ENCODE data around the gene PRCP.

The PRCP gene

DNA sequence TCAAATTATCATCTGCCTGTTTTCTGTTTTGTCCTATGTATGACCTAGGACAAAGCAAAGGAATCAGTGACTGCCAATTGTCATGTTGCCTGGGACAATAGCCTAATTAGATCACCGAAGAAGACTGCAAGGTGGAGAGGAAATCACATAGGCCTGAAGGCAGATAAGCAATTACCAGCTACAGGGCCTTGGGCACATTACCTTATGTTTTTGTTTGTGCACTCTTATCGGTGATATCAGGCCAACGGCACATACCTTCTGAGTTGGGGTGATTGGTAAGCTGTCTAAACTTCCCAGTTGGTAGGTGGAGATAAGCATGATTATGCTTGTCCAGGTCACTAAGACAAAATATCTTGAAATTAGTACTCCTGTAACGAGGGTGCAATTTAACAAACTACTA is 108.5 kb downstream of the PRCP start:
- Histone ChIP-seq H3K9me3 (ENCODE audit: control insufficient read depth in 1 of 2, low read length in 2 of 2) (no peaks in the 10 kb centered on the region), H3K36me3 (ENCODE audit: control insufficient read depth in 1 of 2, insufficient read depth in 2 of 2, low read length in 2 of 2) (no peaks in the 10 kb centered on the region), H3K4me3 (ENCODE audit: low read depth in 1 of 2, low read length in 2 of 2) (no peak overlapping the region), H3K9ac (ENCODE audit: low read depth in 1 of 2, low read length in 2 of 2) (no peak overlapping the region), H3K4me1 (ENCODE audit: control insufficient read depth in 1 of 2, insufficient read depth in 2 of 2, low read length in 2 of 2) (no peaks in the 10 kb centered on the region), H3K27ac (ENCODE audit: low read depth, low read length) (no peak overlapping the region), H3K27me3 (ENCODE audit: control insufficient read depth in 1 of 2, insufficient read depth in 2 of 2, low read length in 2 of 2) (no peaks in the 10 kb centered on the region)

DNA sequence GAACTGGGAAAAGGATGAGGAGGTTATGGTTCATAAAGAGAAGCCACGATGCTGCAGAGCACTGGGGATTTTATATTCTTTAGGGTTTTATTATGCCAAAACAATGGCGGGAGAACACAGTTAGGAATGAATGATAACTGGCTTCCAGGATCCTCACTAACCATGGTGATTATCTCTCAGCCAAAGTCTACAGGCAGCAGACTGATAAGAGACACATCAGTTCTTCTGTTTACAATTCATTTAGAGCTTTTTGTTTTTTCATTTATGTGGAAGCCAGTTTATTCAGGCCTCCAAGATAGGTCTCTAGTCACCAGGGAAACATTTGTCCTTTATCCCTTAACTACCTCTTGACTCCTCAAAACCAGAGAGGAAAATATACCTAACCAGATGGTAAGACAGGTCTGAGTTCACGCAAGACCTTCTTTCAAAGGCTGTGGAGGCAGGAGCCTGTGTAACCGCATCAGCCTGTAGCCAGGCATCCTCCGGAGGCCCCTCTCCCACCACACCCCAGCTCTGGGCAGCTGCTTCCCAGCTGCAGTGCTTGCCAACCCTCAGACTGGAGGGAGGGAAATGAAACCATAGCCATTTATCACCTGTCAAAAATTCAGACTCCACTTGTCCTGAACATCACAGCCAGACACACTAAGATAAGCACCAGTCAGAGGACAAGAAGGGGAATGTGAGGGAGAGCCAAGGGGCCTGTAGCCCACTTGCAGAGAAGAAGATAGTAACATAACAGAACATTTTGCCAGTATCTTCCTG is 109.3 kb downstream of the PRCP start:
- no peak overlapping the region for H3K27ac ChIP-seq (ENCODE audit: low read depth, low read length)
- no peak overlapping the region for H3K4me3 ChIP-seq (ENCODE audit: low read depth in 1 of 2, low read length in 2 of 2)
- no peaks in the 10 kb centered on the region for H3K36me3 ChIP-seq (ENCODE audit: control insufficient read depth in 1 of 2, insufficient read depth in 2 of 2, low read length in 2 of 2)
- no peaks in the 10 kb centered on the region for H3K4me1 ChIP-seq (ENCODE audit: control insufficient read depth in 1 of 2, insufficient read depth in 2 of 2, low read length in 2 of 2)
- H3K9me3 ChIP-seq (ENCODE audit: control insufficient read depth in 1 of 2, low read length in 2 of 2), result no peaks in the 10 kb centered on the region
- no peaks in the 10 kb centered on the region for H3K27me3 ChIP-seq (ENCODE audit: control insufficient read depth in 1 of 2, insufficient read depth in 2 of 2, low read length in 2 of 2)
- no peak overlapping the region for H3K9ac ChIP-seq (ENCODE audit: low read depth in 1 of 2, low read length in 2 of 2)

DNA sequence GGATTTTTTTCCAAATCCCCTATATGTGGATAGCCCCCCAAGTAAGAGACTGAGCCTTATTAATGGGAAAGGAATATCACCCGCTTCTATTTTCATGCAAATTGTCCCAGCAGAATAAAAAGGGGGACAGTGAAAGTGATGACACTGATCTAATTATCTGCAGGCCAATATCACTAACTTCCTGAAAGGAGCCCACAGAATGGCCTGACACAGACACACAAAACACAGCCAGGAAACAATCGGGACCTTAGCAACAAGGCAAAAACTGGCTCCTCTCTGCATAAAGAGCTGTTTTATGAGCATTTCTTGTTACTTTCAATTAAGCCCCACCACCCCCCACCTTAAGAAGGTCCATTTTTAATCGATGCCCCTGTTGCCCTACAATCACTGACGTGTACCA is 112.2 kb downstream of the PRCP start:
- Histone ChIP-seq H3K27me3 (ENCODE audit: control insufficient read depth in 1 of 2, insufficient read depth in 2 of 2, low read length in 2 of 2) (no peaks in the 10 kb centered on the region), H3K9me3 (ENCODE audit: control insufficient read depth in 1 of 2, low read length in 2 of 2) (no peaks in the 10 kb centered on the region), H3K9ac (ENCODE audit: low read depth in 1 of 2, low read length in 2 of 2) (no peak overlapping the region), H3K4me3 (ENCODE audit: low read depth in 1 of 2, low read length in 2 of 2) (no peak overlapping the region), H3K27ac (ENCODE audit: low read depth, low read length) (no peak overlapping the region), H3K36me3 (ENCODE audit: control insufficient read depth in 1 of 2, insufficient read depth in 2 of 2, low read length in 2 of 2) (no peaks in the 10 kb centered on the region), H3K4me1 (ENCODE audit: control insufficient read depth in 1 of 2, insufficient read depth in 2 of 2, low read length in 2 of 2) (no peaks in the 10 kb centered on the region)

DNA sequence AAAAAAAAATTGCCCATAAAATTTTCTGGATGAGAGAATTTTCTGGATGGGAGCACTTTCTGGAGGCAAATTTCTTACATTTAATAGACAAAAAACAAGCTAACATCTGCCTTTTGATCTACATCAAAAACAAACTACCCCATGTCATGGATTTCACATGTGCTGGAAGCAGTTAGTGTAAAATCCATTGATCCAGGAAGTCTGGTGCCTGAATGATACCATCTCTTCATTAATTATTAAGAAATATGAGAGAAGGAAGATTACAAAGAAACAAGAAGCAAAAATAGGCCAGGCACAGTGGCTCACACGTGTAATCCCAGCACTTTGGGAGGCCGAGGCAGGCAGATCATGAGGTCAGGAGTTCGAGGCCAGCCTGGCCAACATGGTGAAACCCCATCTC is 113.4 kb downstream of the PRCP start:
- Histone ChIP-seq H3K9ac (ENCODE audit: low read depth in 1 of 2, low read length in 2 of 2) (no peak overlapping the region), H3K4me1 (ENCODE audit: control insufficient read depth in 1 of 2, insufficient read depth in 2 of 2, low read length in 2 of 2) (no peaks in the 10 kb centered on the region), H3K4me3 (ENCODE audit: low read depth in 1 of 2, low read length in 2 of 2) (no peak overlapping the region), H3K27me3 (ENCODE audit: control insufficient read depth in 1 of 2, insufficient read depth in 2 of 2, low read length in 2 of 2) (no peaks in the 10 kb centered on the region), H3K36me3 (ENCODE audit: control insufficient read depth in 1 of 2, insufficient read depth in 2 of 2, low read length in 2 of 2) (no peaks in the 10 kb centered on the region), H3K27ac (ENCODE audit: low read depth, low read length) (no peak overlapping the region), H3K9me3 (ENCODE audit: control insufficient read depth in 1 of 2, low read length in 2 of 2) (peaks cover 0 to 2% of the 10 kb centered on the region in 2 donors)

DNA sequence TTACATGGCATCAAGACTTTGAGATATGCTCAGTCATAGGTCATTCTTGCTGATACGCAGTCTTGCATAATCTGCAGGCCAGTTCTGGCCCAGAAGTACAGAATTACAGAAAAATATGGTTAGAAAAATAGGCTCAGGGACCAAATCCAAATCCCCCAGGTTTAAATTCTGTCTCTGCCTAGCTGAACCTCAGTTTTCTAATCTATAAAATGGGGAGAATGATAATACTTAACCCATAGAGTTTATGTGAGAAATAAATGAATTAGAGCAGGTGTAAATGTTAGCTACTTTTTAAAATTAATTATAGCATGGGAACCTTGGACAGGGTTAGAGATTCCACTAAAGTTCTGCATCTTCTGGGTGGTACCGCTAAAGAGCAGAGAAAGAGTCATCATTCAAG is 114.2 kb downstream of the PRCP start:
- Histone ChIP-seq H3K27me3 (ENCODE audit: control insufficient read depth in 1 of 2, insufficient read depth in 2 of 2, low read length in 2 of 2) (no peaks in the 10 kb centered on the region), H3K4me3 (ENCODE audit: low read depth in 1 of 2, low read length in 2 of 2) (no peak overlapping the region), H3K9me3 (ENCODE audit: control insufficient read depth in 1 of 2, low read length in 2 of 2) (peaks cover 0 to 3% of the 10 kb centered on the region in 2 donors), H3K36me3 (ENCODE audit: control insufficient read depth in 1 of 2, insufficient read depth in 2 of 2, low read length in 2 of 2) (no peaks in the 10 kb centered on the region), H3K9ac (ENCODE audit: low read depth in 1 of 2, low read length in 2 of 2) (no peak overlapping the region), H3K27ac (ENCODE audit: low read depth, low read length) (no peak overlapping the region), H3K4me1 (ENCODE audit: control insufficient read depth in 1 of 2, insufficient read depth in 2 of 2, low read length in 2 of 2) (no peaks in the 10 kb centered on the region)

DNA sequence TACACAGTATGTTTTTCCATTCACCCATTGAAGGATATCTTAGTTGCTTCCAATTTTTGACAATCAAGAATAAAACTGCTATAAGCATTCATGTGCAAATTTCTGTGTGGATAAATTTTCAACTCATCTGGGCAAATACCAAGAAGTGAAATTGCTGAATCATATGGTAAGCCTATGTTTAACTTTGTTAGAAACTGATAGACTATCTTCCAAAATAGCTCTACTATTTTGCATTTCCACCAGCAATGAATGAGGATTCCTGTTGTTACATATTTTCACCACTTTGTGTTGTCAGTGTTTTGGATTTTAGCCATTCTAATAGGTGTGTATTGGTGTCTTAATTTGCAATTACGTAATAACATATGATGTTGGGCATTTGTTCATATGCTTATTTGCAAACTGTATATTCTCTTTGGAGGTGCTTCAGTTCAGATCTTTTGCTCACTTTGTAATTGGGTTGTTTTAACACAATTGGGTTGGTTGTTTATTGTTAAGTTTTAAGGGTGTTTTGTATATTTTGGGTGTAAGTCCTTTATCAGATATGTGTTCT is 117.3 kb downstream of the PRCP start:
- H3K9me3 ChIP-seq (ENCODE audit: control insufficient read depth in 1 of 2, low read length in 2 of 2), result peaks cover 0 to 3% of the 10 kb centered on the region in 2 donors
- H3K27ac ChIP-seq (ENCODE audit: low read depth, low read length), result no peak overlapping the region
- H3K36me3 ChIP-seq (ENCODE audit: control insufficient read depth in 1 of 2, insufficient read depth in 2 of 2, low read length in 2 of 2), result no peaks in the 10 kb centered on the region
- H3K9ac ChIP-seq (ENCODE audit: low read depth in 1 of 2, low read length in 2 of 2), result no peak overlapping the region
- H3K27me3 ChIP-seq (ENCODE audit: control insufficient read depth in 1 of 2, insufficient read depth in 2 of 2, low read length in 2 of 2), result no peaks in the 10 kb centered on the region
- no peak overlapping the region for H3K4me3 ChIP-seq (ENCODE audit: low read depth in 1 of 2, low read length in 2 of 2)
- no peaks in the 10 kb centered on the region for H3K4me1 ChIP-seq (ENCODE audit: control insufficient read depth in 1 of 2, insufficient read depth in 2 of 2, low read length in 2 of 2)

DNA sequence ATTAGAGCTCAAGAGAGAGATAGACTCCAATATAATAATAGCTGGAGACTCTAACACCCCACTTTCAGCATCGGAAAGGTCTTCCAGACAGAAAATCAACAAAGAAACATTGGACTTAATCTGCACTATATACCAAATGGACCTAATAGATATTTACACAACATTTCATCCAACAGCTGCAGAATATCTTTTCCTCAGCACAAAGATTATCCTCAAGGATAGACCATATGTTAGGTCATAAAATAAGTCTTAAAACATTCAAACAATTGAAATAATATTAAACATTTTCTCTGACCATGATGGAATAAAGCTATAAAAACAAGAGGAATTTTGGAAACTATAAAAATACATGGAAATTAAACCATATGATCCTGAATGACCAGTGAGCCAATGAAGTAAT is 121.5 kb downstream of the PRCP start:
- Histone ChIP-seq H3K9ac (ENCODE audit: low read depth in 1 of 2, low read length in 2 of 2) (no peak overlapping the region), H3K27me3 (ENCODE audit: control insufficient read depth in 1 of 2, insufficient read depth in 2 of 2, low read length in 2 of 2) (no peaks in the 10 kb centered on the region), H3K4me3 (ENCODE audit: low read depth in 1 of 2, low read length in 2 of 2) (no peak overlapping the region), H3K27ac (ENCODE audit: low read depth, low read length) (no peak overlapping the region), H3K36me3 (ENCODE audit: control insufficient read depth in 1 of 2, insufficient read depth in 2 of 2, low read length in 2 of 2) (no peaks in the 10 kb centered on the region), H3K4me1 (ENCODE audit: control insufficient read depth in 1 of 2, insufficient read depth in 2 of 2, low read length in 2 of 2) (no peaks in the 10 kb centered on the region), H3K9me3 (ENCODE audit: control insufficient read depth in 1 of 2, low read length in 2 of 2) (peaks cover 0 to 3% of the 10 kb centered on the region in 2 donors)

DNA sequence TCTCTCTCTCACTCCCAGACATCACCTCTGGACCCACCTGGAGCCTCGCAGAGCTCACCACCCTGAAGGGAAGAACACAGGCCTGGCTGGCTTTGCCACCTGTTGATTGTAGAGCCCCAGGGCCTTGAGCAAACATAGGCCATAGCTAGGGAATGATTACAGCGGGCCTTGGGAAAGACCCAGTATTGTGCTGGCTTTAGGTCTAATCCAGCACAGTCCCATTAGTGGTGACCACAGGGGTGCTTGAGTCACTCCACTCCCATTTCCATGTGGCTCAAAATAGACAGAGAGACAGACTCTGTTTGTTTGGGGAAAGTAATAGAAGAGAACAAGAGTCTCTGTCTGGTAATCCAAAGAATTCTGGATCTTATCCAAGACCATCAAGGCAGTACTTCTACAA is 123.9 kb downstream of the PRCP start:
- no peaks in the 10 kb centered on the region for H3K27me3 ChIP-seq (ENCODE audit: control insufficient read depth in 1 of 2, insufficient read depth in 2 of 2, low read length in 2 of 2)
- no peak overlapping the region for H3K4me3 ChIP-seq (ENCODE audit: low read depth in 1 of 2, low read length in 2 of 2)
- no peak overlapping the region for H3K27ac ChIP-seq (ENCODE audit: low read depth, low read length)
- no peaks in the 10 kb centered on the region for H3K36me3 ChIP-seq (ENCODE audit: control insufficient read depth in 1 of 2, insufficient read depth in 2 of 2, low read length in 2 of 2)
- H3K4me1 ChIP-seq (ENCODE audit: control insufficient read depth in 1 of 2, insufficient read depth in 2 of 2, low read length in 2 of 2), result no peaks in the 10 kb centered on the region
- H3K9me3 ChIP-seq (ENCODE audit: control insufficient read depth in 1 of 2, low read length in 2 of 2), result no peaks in the 10 kb centered on the region
- H3K9ac ChIP-seq (ENCODE audit: low read depth in 1 of 2, low read length in 2 of 2), result no peak overlapping the region

DNA sequence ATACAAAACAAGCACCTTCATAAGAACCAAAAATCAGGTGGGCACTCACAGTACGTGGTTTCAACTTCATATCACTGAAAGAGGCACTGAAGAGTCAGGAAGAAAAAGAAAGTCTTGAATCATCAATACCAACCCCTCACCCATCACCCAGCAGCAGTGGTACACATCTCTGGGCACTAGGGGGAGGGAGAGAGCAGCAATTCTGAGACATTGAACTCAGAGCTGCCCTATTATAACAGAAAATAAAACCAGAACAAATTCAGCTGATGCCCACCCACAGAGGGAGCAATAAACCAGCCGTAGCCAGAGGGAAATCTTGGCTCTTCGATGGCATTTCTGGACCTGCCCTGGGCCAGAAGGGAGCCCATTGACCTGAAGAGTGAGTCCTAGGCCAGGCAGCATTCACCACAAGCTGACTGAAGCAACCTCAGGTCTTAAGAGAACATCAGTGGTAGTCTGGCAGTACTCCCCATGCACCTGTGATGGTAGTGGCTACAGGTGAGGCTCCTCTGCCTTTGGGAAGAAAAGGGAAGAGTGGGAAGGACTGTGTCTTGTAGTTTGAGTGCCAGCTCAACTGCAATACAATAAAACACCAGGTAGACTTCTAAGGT is 124.4 kb downstream of the PRCP start:
- Histone ChIP-seq H3K9ac (ENCODE audit: low read depth in 1 of 2, low read length in 2 of 2) (no peak overlapping the region), H3K27me3 (ENCODE audit: control insufficient read depth in 1 of 2, insufficient read depth in 2 of 2, low read length in 2 of 2) (no peaks in the 10 kb centered on the region), H3K27ac (ENCODE audit: low read depth, low read length) (no peak overlapping the region), H3K4me1 (ENCODE audit: control insufficient read depth in 1 of 2, insufficient read depth in 2 of 2, low read length in 2 of 2) (no peaks in the 10 kb centered on the region), H3K9me3 (ENCODE audit: control insufficient read depth in 1 of 2, low read length in 2 of 2) (no peaks in the 10 kb centered on the region), H3K4me3 (ENCODE audit: low read depth in 1 of 2, low read length in 2 of 2) (no peak overlapping the region), H3K36me3 (ENCODE audit: control insufficient read depth in 1 of 2, insufficient read depth in 2 of 2, low read length in 2 of 2) (no peaks in the 10 kb centered on the region)

DNA sequence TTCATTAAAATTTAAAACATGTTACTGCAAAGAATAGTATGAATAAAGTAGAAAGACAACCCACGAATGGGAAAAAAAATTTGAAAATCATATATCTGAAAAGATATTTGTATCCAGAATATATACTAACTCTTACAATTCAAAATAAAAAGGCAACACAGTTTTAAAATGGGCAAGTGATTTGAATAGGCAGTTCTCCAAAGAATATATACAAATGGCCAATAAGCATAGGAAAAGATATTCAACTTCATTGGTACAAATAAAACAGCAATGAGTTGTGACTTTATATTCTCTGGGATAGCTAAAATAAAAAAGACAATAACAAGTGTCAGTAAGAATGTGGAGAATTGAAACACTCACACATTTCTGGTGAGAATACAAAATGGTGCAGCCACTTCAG is 125.0 kb downstream of the PRCP start:
- H3K4me3 ChIP-seq (ENCODE audit: low read depth in 1 of 2, low read length in 2 of 2), result no peak overlapping the region

More for the DNA sequence above, 125.0 kb downstream of the PRCP start:
- Histone ChIP-seq H3K9me3 (ENCODE audit: control insufficient read depth in 1 of 2, low read length in 2 of 2) (no peaks in the 10 kb centered on the region), H3K9ac (ENCODE audit: low read depth in 1 of 2, low read length in 2 of 2) (no peak overlapping the region), H3K27me3 (ENCODE audit: control insufficient read depth in 1 of 2, insufficient read depth in 2 of 2, low read length in 2 of 2) (no peaks in the 10 kb centered on the region), H3K4me1 (ENCODE audit: control insufficient read depth in 1 of 2, insufficient read depth in 2 of 2, low read length in 2 of 2) (no peaks in the 10 kb centered on the region), H3K36me3 (ENCODE audit: control insufficient read depth in 1 of 2, insufficient read depth in 2 of 2, low read length in 2 of 2) (no peaks in the 10 kb centered on the region), H3K27ac (ENCODE audit: low read depth, low read length) (no peak overlapping the region)

Data from duodenal mucosa (tissue), 2 donors.